Hepatocyte (in vitro differentiated cells): ENCODE results near the gene SIPA1L2. TPM values are rescaled to one million over a fixed set of nuclear protein-coding genes. Genes with fewer than 3 reads are reported as not detected.

Source experiments
- DNase-seq: peaks from one replicate; pipeline ENCODE4 v3.0.0-alpha.2; 2016; ENCODE audit warnings: low spot score
- H2AFZ ChIP-seq: fragments of 200-600 bp; sonication (generic); 2 replicates; pipeline ENCODE4 v1.6.0; 2016; ENCODE audit warnings: antibody characterized with exemption, mild to moderate bottlenecking
- H3K27ac ChIP-seq: fragments of 200-600 bp; sonication (generic); 2 replicates; pipeline ENCODE4 v1.5.1; 2016; ENCODE audit warnings: mild to moderate bottlenecking
- H3K27me3 ChIP-seq: fragments of 200-600 bp; sonication (generic); 2 replicates; pipeline ENCODE4 v1.6.1; 2016
- H3K36me3 ChIP-seq: fragments of 200-600 bp; sonication (generic); replicated peaks from 2 replicates; pipeline ENCODE4 v1.5.1; 2016; ENCODE audit warnings: low read depth; ENCODE audit not compliant: insufficient read depth
- H3K4me1 ChIP-seq: fragments of 200-600 bp; sonication (generic); 2 replicates; pipeline ENCODE4 v1.5.1; 2016; ENCODE audit warnings: mild to moderate bottlenecking, moderate library complexity; ENCODE audit not compliant: insufficient read depth
- H3K4me2 ChIP-seq: fragments of 200-600 bp; sonication (generic); 2 replicates; pipeline ENCODE4 v1.6.0; 2016
- H3K4me3 ChIP-seq: fragments of 200-600 bp; sonication (generic); 2 replicates; pipeline ENCODE4 v1.5.1; 2016; ENCODE audit warnings: mild to moderate bottlenecking
- H3K79me2 ChIP-seq: fragments of 200-600 bp; sonication (generic); 2 replicates; pipeline ENCODE4 v1.6.0; 2017; ENCODE audit warnings: mild to moderate bottlenecking
- H3K9me2 ChIP-seq: fragments of 200-600 bp; sonication (generic); replicated peaks from 2 replicates; pipeline ENCODE4 v1.6.0; 2017; ENCODE audit warnings: mild to moderate bottlenecking; ENCODE audit not compliant: insufficient read depth
- H3K9me3 ChIP-seq: fragments of 200-600 bp; sonication (generic); 2 replicates; pipeline ENCODE4 v1.5.1; 2016; ENCODE audit warnings: low read depth, mild to moderate bottlenecking
- H4K20me1 ChIP-seq: fragments of 200-600 bp; sonication (generic); 2 replicates; pipeline ENCODE4 v1.6.0; 2016; ENCODE audit warnings: mild to moderate bottlenecking; ENCODE audit not compliant: insufficient read depth, poor library complexity, severe bottlenecking
- CTCF ChIP-seq: fragments of 200-600 bp; sonication (generic); IDR thresholded peaks from 2 replicates; pipeline ENCODE4 v1.5.1; 2016; ENCODE audit warnings: antibody characterized with exemption, mild to moderate bottlenecking; ENCODE audit not compliant: poor library complexity
- EZH2 ChIP-seq: fragments of 200-600 bp; sonication (generic); IDR thresholded peaks from 2 replicates; pipeline ENCODE4 v1.6.1; 2016; ENCODE audit warnings: antibody characterized with exemption, mild to moderate bottlenecking, borderline replicate concordance
- EZH2phosphoT487 ChIP-seq: fragments of 200-600 bp; sonication (generic); IDR thresholded peaks from one replicate; pipeline ENCODE4 v1.6.1; 2018; ENCODE audit warnings: antibody characterized with exemption, mild to moderate bottlenecking, low read depth, moderate library complexity; ENCODE audit not compliant: unreplicated experiment, severe bottlenecking
- WGBS: methylation state at CpG from one replicate; pipeline ENCODE4 v1.1.6; 2016; ENCODE audit warnings: low lambda C conversion rate; ENCODE audit errors: missing lambda C conversion rate; 5-methylcytosine and 5-hydroxymethylcytosine counted together
- polyA plus RNA-seq: library from polyadenylated mRNA; unstranded; fragments of >200 nt; fragmentation: Nextera tagmentation; extraction: Ambion mirVana; gene quantifications from 2 replicates; pipeline ENCODE4 v1.2.1, GENCODE V29; 2016
- total RNA-seq: library from RNA; depleted of rRNA; stranded (reverse); fragments of >200 nt; gene quantifications from 2 replicates; pipeline ENCODE4 v1.2.3, GENCODE V29; 2014

Gene SIPA1L2
- total and polyA plus RNA-seq, 2 experiments from 2014 or later = 21.6 to 50.1 TPM

GRCh38 chr1:232650845-232651244 is 20.9 kb upstream of the SIPA1L2 start:
- Histone ChIP-seq H3K9me2 (no peaks in the 10 kb centered on the region), H3K4me2 (no peak overlapping the region), H3K79me2 (no peaks in the 10 kb centered on the region), H3K27me3 (no peaks in the 10 kb centered on the region), H3K4me1 (no peaks in the 10 kb centered on the region), H2AFZ (no peak overlapping the region), H3K9me3 (no peaks in the 10 kb centered on the region), H3K27ac (no peak overlapping the region), H4K20me1 (no peaks in the 10 kb centered on the region), H3K36me3 (no peaks in the 10 kb centered on the region), H3K4me3 (no peak overlapping the region)
- DNase-seq = no peak
- 65% methylated on average over 1 of the region's 1 CpG for WGBS
- no peak for TF ChIP-seq EZH2phosphoT487
- TF ChIP-seq EZH2 = no peak
- no peak for TF ChIP-seq CTCF

- no peaks in the 10 kb centered on the region for H3K9me2 ChIP-seq
- no peaks in the 10 kb centered on the region for H3K36me3 ChIP-seq
- H2AFZ ChIP-seq = no peak overlapping the region
- no peak overlapping the region for H3K4me3 ChIP-seq
- H3K4me1 ChIP-seq = no peaks in the 10 kb centered on the region
- H3K9me3 ChIP-seq = no peaks in the 10 kb centered on the region
- TF ChIP-seq CTCF (no peak), EZH2phosphoT487 (no peak), EZH2 (no peak)
- 42% methylated on average over 2 of the region's 2 CpGs for WGBS
- no peak overlapping the region for H3K27ac ChIP-seq
- H3K79me2 ChIP-seq = no peaks in the 10 kb centered on the region
- no peak overlapping the region for H3K4me2 ChIP-seq
- no peak for DNase-seq
- H4K20me1 ChIP-seq = no peaks in the 10 kb centered on the region
- no peaks in the 10 kb centered on the region for H3K27me3 ChIP-seq
These were observed 20.5 kb upstream of the SIPA1L2 start for GRCh38 chr1:232650418-232650817.

GRCh38 chr1:232648316-232648715 is 18.4 kb upstream of the SIPA1L2 start:
- no peak overlapping the region for H3K4me3 ChIP-seq
- DNase-seq = peak; percentile 49
- 25% methylated on average over 3 of the region's 3 CpGs for WGBS
- no peak overlapping the region for H2AFZ ChIP-seq
- no peak overlapping the region for H3K4me2 ChIP-seq
- H3K9me3 ChIP-seq = no peaks in the 10 kb centered on the region
- no peaks in the 10 kb centered on the region for H3K9me2 ChIP-seq
- H3K4me1 ChIP-seq = no peaks in the 10 kb centered on the region
- no peaks in the 10 kb centered on the region for H3K27me3 ChIP-seq
- H4K20me1 ChIP-seq = no peaks in the 10 kb centered on the region
- peak overlapping the region; percentile 65 for H3K27ac ChIP-seq
- no peaks in the 10 kb centered on the region for H3K79me2 ChIP-seq
- H3K36me3 ChIP-seq = no peaks in the 10 kb centered on the region
- TF ChIP-seq EZH2phosphoT487 (no peak), CTCF (no peak), EZH2 (no peak)

GRCh38 chr1:232644209-232644608 is 14.3 kb upstream of the SIPA1L2 start:
- H3K9me2 ChIP-seq = no peaks in the 10 kb centered on the region
- H3K9me3 ChIP-seq = no peaks in the 10 kb centered on the region
- H3K27ac ChIP-seq = no peak overlapping the region
- H3K4me1 ChIP-seq = no peaks in the 10 kb centered on the region
- no peaks in the 10 kb centered on the region for H3K79me2 ChIP-seq
- no peak overlapping the region for H3K4me3 ChIP-seq
- H2AFZ ChIP-seq = no peak overlapping the region
- no peaks in the 10 kb centered on the region for H3K36me3 ChIP-seq
- no peak for DNase-seq
- no peak overlapping the region for H3K4me2 ChIP-seq
- H3K27me3 ChIP-seq = no peaks in the 10 kb centered on the region
- no peaks in the 10 kb centered on the region for H4K20me1 ChIP-seq
- WGBS = 100% methylated on average over 1 of the region's 1 CpG
- TF ChIP-seq EZH2phosphoT487 (no peak), CTCF (no peak), EZH2 (no peak)
